ENCODE data around the gene SGF29. TPM values are rescaled to one million over a fixed set of nuclear protein-coding genes. Genes with fewer than 3 reads are reported as not detected.

Gene SGF29
- total and polyA plus RNA-seq, 2 donors (not counting 1 experiment from before 2014, with no cell fraction given), result 1.6 to 6.9 TPM

GRCh38 chr16:28514246-28514645, 39.5 kb upstream of the SGF29 start:
- Histone ChIP-seq H2AFZ (ENCODE audit: low read length) (no peak overlapping the region), H3K79me2 (ENCODE audit: control insufficient read depth, insufficient read depth, low read length) (no peaks in the 10 kb centered on the region), H3K27ac (ENCODE audit: insufficient read depth, low read length) (no peak overlapping the region), H3K27me3 (ENCODE audit: control insufficient read depth, insufficient read depth, low read length) (no peaks in the 10 kb centered on the region), H3K9me3 (ENCODE audit: control insufficient read depth, insufficient read depth, low read depth, low read length) (no peaks in the 10 kb centered on the region), H3K4me1 (ENCODE audit: control insufficient read depth, extremely low read depth, insufficient read depth, low read length) (no peaks in the 10 kb centered on the region), H3K36me3 (ENCODE audit: control insufficient read depth, insufficient read depth, low read length) (no peaks in the 10 kb centered on the region), H4K20me1 (ENCODE audit: control insufficient read depth, extremely low read depth, insufficient read depth, low read length) (no peaks in the 10 kb centered on the region), H3K4me3 (replicated peaks in 1 of 4; ENCODE audit: control extremely low read depth in 1 of 4, insufficient read depth in 1 of 4, low read depth in 3 of 4, low read length in 4 of 4) (no peak overlapping the region), H3K4me2 (ENCODE audit: extremely low read depth, insufficient read depth, low read length) (no peak overlapping the region), H3K9ac (ENCODE audit: insufficient read depth, low read length) (no peak overlapping the region)
- no peak for DNase-seq (ENCODE audit: low read depth in 2 of 2)
- TF ChIP-seq, protein P1, sequence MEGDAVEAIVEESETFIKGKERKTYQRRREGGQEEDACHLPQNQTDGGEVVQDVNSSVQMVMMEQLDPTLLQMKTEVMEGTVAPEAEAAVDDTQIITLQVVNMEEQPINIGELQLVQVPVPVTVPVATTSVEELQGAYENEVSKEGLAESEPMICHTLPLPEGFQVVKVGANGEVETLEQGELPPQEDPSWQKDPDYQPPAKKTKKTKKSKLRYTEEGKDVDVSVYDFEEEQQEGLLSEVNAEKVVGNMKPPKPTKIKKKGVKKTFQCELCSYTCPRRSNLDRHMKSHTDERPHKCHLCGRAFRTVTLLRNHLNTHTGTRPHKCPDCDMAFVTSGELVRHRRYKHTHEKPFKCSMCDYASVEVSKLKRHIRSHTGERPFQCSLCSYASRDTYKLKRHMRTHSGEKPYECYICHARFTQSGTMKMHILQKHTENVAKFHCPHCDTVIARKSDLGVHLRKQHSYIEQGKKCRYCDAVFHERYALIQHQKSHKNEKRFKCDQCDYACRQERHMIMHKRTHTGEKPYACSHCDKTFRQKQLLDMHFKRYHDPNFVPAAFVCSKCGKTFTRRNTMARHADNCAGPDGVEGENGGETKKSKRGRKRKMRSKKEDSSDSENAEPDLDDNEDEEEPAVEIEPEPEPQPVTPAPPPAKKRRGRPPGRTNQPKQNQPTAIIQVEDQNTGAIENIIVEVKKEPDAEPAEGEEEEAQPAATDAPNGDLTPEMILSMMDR (conservative IDR thresholded peaks at IDR 0.05 in 1 of 2, IDR thresholded peaks at IDR 0.05 in 1 of 2; ENCODE audit: low read depth in 1 of 2, low read length in 2 of 2), result no peak
- no peak for TF ChIP-seq EZH2 (IDR thresholded peaks at IDR 0.05; ENCODE audit: low read length, missing control alignments)

DNA sequence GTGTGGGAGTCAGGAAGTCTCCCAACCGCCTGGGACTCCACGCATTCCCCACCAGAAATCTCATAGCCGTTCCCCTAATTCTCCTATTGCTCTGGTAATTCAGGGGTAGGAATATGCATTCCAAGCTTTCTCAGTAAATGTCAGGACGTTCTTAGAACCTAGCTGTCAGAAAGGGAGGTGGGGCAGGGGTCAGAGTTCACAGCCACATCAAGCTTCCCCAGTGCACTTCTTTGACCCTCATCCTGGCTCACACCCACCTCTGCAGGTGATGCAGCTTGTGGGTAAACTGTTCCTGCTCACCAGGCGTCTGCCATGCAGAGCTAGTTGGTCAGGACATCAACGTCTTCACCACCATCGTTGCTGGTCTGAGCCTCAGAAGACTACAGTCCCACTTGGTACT, 33.0 kb upstream of the SGF29 start:
- no peaks in the 10 kb centered on the region for H3K9me3 ChIP-seq (ENCODE audit: control insufficient read depth, insufficient read depth, low read depth, low read length)
- H3K9ac ChIP-seq (ENCODE audit: insufficient read depth, low read length), result no peak overlapping the region
- H3K79me2 ChIP-seq (ENCODE audit: control insufficient read depth, insufficient read depth, low read length), result no peaks in the 10 kb centered on the region
- H3K36me3 ChIP-seq (ENCODE audit: control insufficient read depth, insufficient read depth, low read length), result no peaks in the 10 kb centered on the region
- H3K4me1 ChIP-seq (ENCODE audit: control insufficient read depth, extremely low read depth, insufficient read depth, low read length), result no peaks in the 10 kb centered on the region
- H2AFZ ChIP-seq (ENCODE audit: low read length), result no peak overlapping the region
- H3K27ac ChIP-seq (ENCODE audit: insufficient read depth, low read length), result no peak overlapping the region
- no peak overlapping the region for H3K4me2 ChIP-seq (ENCODE audit: extremely low read depth, insufficient read depth, low read length)
- H3K4me3 ChIP-seq (replicated peaks in 1 of 4; ENCODE audit: control extremely low read depth in 1 of 4, insufficient read depth in 1 of 4, low read depth in 3 of 4, low read length in 4 of 4), result no peak overlapping the region
- TF ChIP-seq, protein P1 (conservative IDR thresholded peaks at IDR 0.05 in 1 of 2, IDR thresholded peaks at IDR 0.05 in 1 of 2; ENCODE audit: low read depth in 1 of 2, low read length in 2 of 2), result no peak
- no peak for TF ChIP-seq EZH2 (IDR thresholded peaks at IDR 0.05; ENCODE audit: low read length, missing control alignments)
- H3K27me3 ChIP-seq (ENCODE audit: control insufficient read depth, insufficient read depth, low read length), result no peaks in the 10 kb centered on the region
- no peaks in the 10 kb centered on the region for H4K20me1 ChIP-seq (ENCODE audit: control insufficient read depth, extremely low read depth, insufficient read depth, low read length)
- DNase-seq (ENCODE audit: low read depth in 2 of 2), result no peak

DNA sequence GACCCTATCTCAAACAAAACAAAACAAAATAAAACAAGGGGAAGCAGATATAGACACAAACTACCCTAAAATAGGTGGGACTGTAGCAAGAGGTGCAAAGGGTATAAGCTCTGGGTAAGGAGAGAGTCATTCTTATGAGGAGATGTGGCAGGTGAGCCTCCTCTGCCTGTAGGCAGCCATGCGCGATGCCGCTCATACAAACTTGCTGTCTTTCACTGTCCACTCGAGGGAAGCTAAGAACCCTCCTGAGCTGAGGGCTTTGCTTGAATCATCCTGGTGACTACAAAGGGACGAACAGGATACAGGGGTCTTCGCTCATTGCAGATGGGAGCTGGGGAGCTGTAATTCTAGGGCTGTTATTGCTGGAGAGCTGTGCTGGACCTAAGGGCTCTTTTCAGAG, 32.3 kb upstream of the SGF29 start:
- no peak for DNase-seq (ENCODE audit: low read depth in 2 of 2)
- Histone ChIP-seq H3K4me2 (ENCODE audit: extremely low read depth, insufficient read depth, low read length) (no peak overlapping the region), H2AFZ (ENCODE audit: low read length) (no peak overlapping the region), H3K79me2 (ENCODE audit: control insufficient read depth, insufficient read depth, low read length) (no peaks in the 10 kb centered on the region), H3K27ac (ENCODE audit: insufficient read depth, low read length) (no peak overlapping the region), H3K9me3 (ENCODE audit: control insufficient read depth, insufficient read depth, low read depth, low read length) (no peaks in the 10 kb centered on the region), H3K27me3 (ENCODE audit: control insufficient read depth, insufficient read depth, low read length) (no peaks in the 10 kb centered on the region), H3K4me3 (replicated peaks in 1 of 4; ENCODE audit: control extremely low read depth in 1 of 4, insufficient read depth in 1 of 4, low read depth in 3 of 4, low read length in 4 of 4) (no peak overlapping the region), H3K36me3 (ENCODE audit: control insufficient read depth, insufficient read depth, low read length) (no peaks in the 10 kb centered on the region), H3K9ac (ENCODE audit: insufficient read depth, low read length) (no peak overlapping the region), H4K20me1 (ENCODE audit: control insufficient read depth, extremely low read depth, insufficient read depth, low read length) (no peaks in the 10 kb centered on the region), H3K4me1 (ENCODE audit: control insufficient read depth, extremely low read depth, insufficient read depth, low read length) (no peaks in the 10 kb centered on the region)
- TF ChIP-seq, protein P1 (conservative IDR thresholded peaks at IDR 0.05 in 1 of 2, IDR thresholded peaks at IDR 0.05 in 1 of 2; ENCODE audit: low read depth in 1 of 2, low read length in 2 of 2), result no peak
- TF ChIP-seq EZH2 (IDR thresholded peaks at IDR 0.05; ENCODE audit: low read length, missing control alignments), result no peak
